ENCODE measurements around the gene MUC20. TPM values are rescaled to one million over a fixed set of nuclear protein-coding genes. Genes with fewer than 3 reads are reported as not detected.

The MUC20 gene
- total RNA-seq, 1 donor from 2014 or later: 9.3 TPM

- TF ChIP-seq CTCF (conservative IDR thresholded peaks at IDR 0.05; ENCODE audit: low read depth, low read length): no peak
- H3K4me3 ChIP-seq (ENCODE audit: low read depth, low read length): no peak overlapping the region
- no peak for DNase-seq (ENCODE audit: low read depth)
Measured at GRCh38 chr3:195763843-195764825, 43.4 kb downstream of the MUC20 start.

GRCh38 chr3:195764961-195765706 is 44.4 kb downstream of the MUC20 start:
- no peak overlapping the region for H3K4me3 ChIP-seq (ENCODE audit: low read depth, low read length)
- TF ChIP-seq CTCF (conservative IDR thresholded peaks at IDR 0.05; ENCODE audit: low read depth, low read length): no peak
- DNase-seq (ENCODE audit: low read depth): no peak

GRCh38 chr3:195766671-195767070 is 45.9 kb downstream of the MUC20 start:
- TF ChIP-seq CTCF (conservative IDR thresholded peaks at IDR 0.05; ENCODE audit: low read depth, low read length): no peak
- no peak overlapping the region for H3K4me3 ChIP-seq (ENCODE audit: low read depth, low read length)
- DNase-seq (ENCODE audit: low read depth): no peak

- H3K4me3 ChIP-seq (ENCODE audit: low read depth, low read length): no peak overlapping the region
- DNase-seq (ENCODE audit: low read depth): no peak
- no peak for TF ChIP-seq CTCF (conservative IDR thresholded peaks at IDR 0.05; ENCODE audit: low read depth, low read length)
Measured at GRCh38 chr3:195767792-195768191, 47.0 kb downstream of the MUC20 start.

GRCh38 chr3:195768414-195768813 is 47.6 kb downstream of the MUC20 start:
- no peak for DNase-seq (ENCODE audit: low read depth)
- no peak for TF ChIP-seq CTCF (conservative IDR thresholded peaks at IDR 0.05; ENCODE audit: low read depth, low read length)
- H3K4me3 ChIP-seq (ENCODE audit: low read depth, low read length): no peak overlapping the region

GRCh38 chr3:195768831-195769303 is 48.1 kb downstream of the MUC20 start:
- no peak overlapping the region for H3K4me3 ChIP-seq (ENCODE audit: low read depth, low read length)
- DNase-seq (ENCODE audit: low read depth): no peak
- no peak for TF ChIP-seq CTCF (conservative IDR thresholded peaks at IDR 0.05; ENCODE audit: low read depth, low read length)
